IMR-90 (cell line): Measurements from ENCODE around the gene DPP6. TPM values are rescaled to one million over a fixed set of nuclear protein-coding genes. Genes with fewer than 3 reads are reported as not detected.

ENCODE experiments used
- ATAC-seq: fragments of 200-7000 bp; cut with Tn5 transposase; 2 replicates; pipeline ENCODE4 v1.9.1; 2020; ENCODE audit warnings: low read depth, mild to moderate bottlenecking, moderate library complexity
- BruUV-seq: library from RNA; stranded (reverse); fragments of 400-500 nt; replicated peaks from 2 replicates; lab custom pipeline; 2021; lab: Mats Ljungman, UMichigan
- CTCF ChIA-PET: fragments of 300-600 bp; formaldehyde crosslinking; extraction: SDS; loops from one replicate; lab custom pipeline; 2021; ENCODE audit warnings: antibody characterized with exemption; lab: Yijun Ruan, JAX
- POLR2A ChIA-PET: fragments of 300-600 bp; sonication (Branson Sonifier 250); formaldehyde crosslinking; loops from one replicate; lab custom pipeline; 2022; ENCODE audit warnings: antibody characterized with exemption; ENCODE audit not compliant: unreplicated experiment; lab: Charles Lee
- DNase-seq: peaks from one replicate; pipeline ENCODE4 v3.0.0; 2013
- H2AFZ ChIP-seq: replicated peaks from 2 replicates; pipeline ENCODE3; 2013; ENCODE audit warnings: low read length, mild to moderate bottlenecking; ENCODE audit not compliant: poor library complexity
- H2AK5ac ChIP-seq: 2 replicates; pipeline ENCODE4 v1.6.1; 2013; ENCODE audit warnings: low read depth, low read length, inconsistent platforms
- H2AK9ac ChIP-seq: replicated peaks from 2 replicates; pipeline ENCODE3; 2013; ENCODE audit warnings: mild to moderate bottlenecking, low read depth, low read length, moderate library complexity; ENCODE audit not compliant: poor library complexity
- H2BK120ac ChIP-seq: 2 replicates; pipeline ENCODE4 v1.6.1; 2013; ENCODE audit warnings: low read depth, low read length, inconsistent platforms
- H2BK15ac ChIP-seq: 3 replicates; pipeline ENCODE4 v1.6.1; 2013; ENCODE audit warnings: low read depth, low read length, inconsistent platforms
- H2BK20ac ChIP-seq: 2 replicates; pipeline ENCODE4 v1.6.1; 2013; ENCODE audit warnings: low read depth, mild to moderate bottlenecking, inconsistent platforms, low read length, moderate library complexity
- H2BK5ac ChIP-seq: 2 replicates; pipeline ENCODE4 v1.6.1; 2013; ENCODE audit warnings: mild to moderate bottlenecking, low read depth, low read length, inconsistent platforms; ENCODE audit not compliant: poor library complexity, severe bottlenecking
- H3K14ac ChIP-seq: replicated peaks from 2 replicates; pipeline ENCODE4 v1.6.1; 2013; ENCODE audit warnings: low read depth, low read length, inconsistent platforms
- H3K18ac ChIP-seq: 2 replicates; pipeline ENCODE4 v1.6.1; 2013; ENCODE audit warnings: low read depth, low read length, control low read depth
- H3K23ac ChIP-seq: 2 replicates; pipeline ENCODE4 v1.6.1; 2013; ENCODE audit warnings: low read depth, low read length, inconsistent platforms
- H3K27ac ChIP-seq: 2 replicates; pipeline ENCODE4 v1.5.1; 2013; ENCODE audit warnings: mild to moderate bottlenecking, control low read depth, low read length; ENCODE audit not compliant: insufficient read depth
- H3K27me3 ChIP-seq: 2 replicates; pipeline ENCODE4 v1.6.1; 2013; ENCODE audit warnings: low read length; ENCODE audit not compliant: control insufficient read depth, insufficient read depth
- H3K36me3 ChIP-seq: 2 replicates; pipeline ENCODE4 v1.6.1; 2013; ENCODE audit warnings: low read length, mixed read lengths; ENCODE audit not compliant: control insufficient read depth, insufficient read depth
- H3K4ac ChIP-seq: 2 replicates; pipeline ENCODE4 v1.6.1; 2013; ENCODE audit warnings: low read depth, low read length, inconsistent platforms
- H3K4me1 ChIP-seq: 2 replicates; pipeline ENCODE4 v1.6.1; 2013; ENCODE audit warnings: low read length, mixed read lengths; ENCODE audit not compliant: control insufficient read depth, insufficient read depth
- H3K4me2 ChIP-seq: 2 replicates; pipeline ENCODE4 v1.6.1; 2013; ENCODE audit warnings: low read depth, mild to moderate bottlenecking, control low read depth, low read length, moderate library complexity
- H3K4me3 ChIP-seq: 2 replicates; pipeline ENCODE4 v1.5.1; 2013; ENCODE audit warnings: low read depth, mild to moderate bottlenecking, control low read depth, low read length, moderate library complexity; ENCODE audit not compliant: insufficient read depth
- H3K56ac ChIP-seq: 2 replicates; pipeline ENCODE4 v1.6.1; 2013; ENCODE audit warnings: low read length, inconsistent platforms; ENCODE audit not compliant: insufficient read depth; ENCODE audit errors: extremely low read depth
- H3K79me1 ChIP-seq, 2 experiments: 2 replicates each; pipeline ENCODE4 v1.6.1; 2013; ENCODE audit warnings: low read length in 2 of 2, inconsistent platforms in 1 of 2, low read depth in 1 of 2
- H3K9ac ChIP-seq: 2 replicates; pipeline ENCODE4 v1.6.1; 2013; ENCODE audit warnings: low read depth, low read length, control low read depth
- H3K9me1 ChIP-seq: 2 replicates; pipeline ENCODE4 v1.6.1; 2013; ENCODE audit warnings: low read length, inconsistent platforms; ENCODE audit not compliant: insufficient read depth
- H3K9me3 ChIP-seq: 2 replicates; pipeline ENCODE4 v1.6.1; 2013; ENCODE audit warnings: low read length; ENCODE audit not compliant: control insufficient read depth, insufficient read depth
- H4K20me1 ChIP-seq: 2 replicates; pipeline ENCODE4 v1.6.1; 2013; ENCODE audit warnings: low read length, inconsistent platforms; ENCODE audit not compliant: insufficient read depth
- H4K5ac ChIP-seq: 2 replicates; pipeline ENCODE4 v1.6.1; 2013; ENCODE audit warnings: mild to moderate bottlenecking, low read depth, low read length, control low read depth
- H4K8ac ChIP-seq, 2 experiments: 2 replicates each; pipeline ENCODE4 v1.6.1; 2013; ENCODE audit warnings: low read depth in 2 of 2, low read length in 2 of 2, control low read depth in 1 of 2, inconsistent platforms in 1 of 2
- H4K91ac ChIP-seq: 2 replicates; pipeline ENCODE4 v1.6.1; 2013; ENCODE audit warnings: low read depth, low read length, inconsistent platforms; ENCODE audit not compliant: insufficient read depth
- BHLHE40 ChIP-seq: fragments of 150-350 bp; IDR thresholded peaks from 2 replicates; pipeline ENCODE4 v1.6.1; 2016; ENCODE audit warnings: mild to moderate bottlenecking, low read depth, low read length
- CEBPB ChIP-seq: IDR thresholded peaks from 2 replicates; pipeline ENCODE4 v1.6.1; 2012; ENCODE audit warnings: low read depth, low read length, improper control_type of control experiment
- CHD1 ChIP-seq: IDR thresholded peaks from 2 replicates; pipeline ENCODE4 v1.6.1; 2012; ENCODE audit warnings: low read depth, low read length, improper control_type of control experiment
- FOS ChIP-seq: fragments of 150-350 bp; IDR thresholded peaks from 2 replicates; pipeline ENCODE4 v1.6.1; 2016; ENCODE audit warnings: low read depth, low read length
- MAFK ChIP-seq: IDR thresholded peaks from 2 replicates; pipeline ENCODE4 v1.6.1; 2012; ENCODE audit warnings: low read depth, low read length, improper control_type of control experiment
- MXI1 ChIP-seq: IDR thresholded peaks from 2 replicates; pipeline ENCODE4 v1.6.1; 2012; ENCODE audit warnings: low read depth, mild to moderate bottlenecking, low read length, moderate library complexity, borderline replicate concordance
- NFE2L2 ChIP-seq: fragments of 150-350 bp; IDR thresholded peaks from 2 replicates; pipeline ENCODE4 v1.6.1; 2016; ENCODE audit warnings: low read depth, mild to moderate bottlenecking, low read length
- POLR2A ChIP-seq: IDR thresholded peaks from 2 replicates; pipeline ENCODE4 v1.6.1; 2012; ENCODE audit warnings: mild to moderate bottlenecking, low read depth, low read length
- RAD21 ChIP-seq: IDR thresholded peaks from 2 replicates; pipeline ENCODE4 v1.6.1; 2012; ENCODE audit warnings: low read length, improper control_type of control experiment
- RCOR1 ChIP-seq: IDR thresholded peaks from 2 replicates; pipeline ENCODE4 v1.6.1; 2012; ENCODE audit warnings: mild to moderate bottlenecking, low read length, improper control_type of control experiment; ENCODE audit not compliant: insufficient replicate concordance
- RFX5 ChIP-seq: IDR thresholded peaks from 2 replicates; pipeline ENCODE4 v1.8.0; 2012; ENCODE audit warnings: low read depth, mild to moderate bottlenecking, low read length, moderate library complexity
- SMC3 ChIP-seq: fragments of 150-350 bp; IDR thresholded peaks from 2 replicates; pipeline ENCODE4 v1.6.1; 2016; ENCODE audit warnings: low read depth, mild to moderate bottlenecking, antibody characterized with exemption, low read length, moderate library complexity
- WGBS, 2 experiments: methylation state at CpG; one replicate each; pipeline versions ENCODE4 v1.1.5 to v1.1.7; 2013; ENCODE audit warnings: missing lambda C conversion rate in 2 of 2; ENCODE audit not compliant: insufficient read length in 1 of 2; ENCODE audit errors: extremely low coverage in 2 of 2; 5-methylcytosine and 5-hydroxymethylcytosine counted together
- dilution Hi-C: fragments of 300-500 bp; cut with HindIII; formaldehyde crosslinking; loops from one replicate; pipeline ENCODE4 v1.14.3; 2018; ENCODE audit warnings: low sequenced_read_pairs; ENCODE audit not compliant: unreplicated experiment
- in situ Hi-C: fragments of 300-500 bp; cut with MboI; formaldehyde crosslinking; loops from 3 replicates; pipeline ENCODE4 v1.14.3; 2019; ENCODE audit warnings: low sequenced_read_pairs, inconsistent platforms, mixed read lengths
- intact Hi-C: fragments of 100-400 bp; cut with micrococcal nuclease; formaldehyde crosslinking; loops from 2 replicates; pipeline ENCODE4 v1.10.0; 2022
- polyA plus RNA-seq, 3 experiments: library from polyadenylated mRNA; depleted of rRNA; stranded (reverse); fragments of >200 nt; gene quantifications; 2 replicates each; pipeline ENCODE4 v1.2.3, GENCODE V29; 2012; ENCODE audit warnings: low replicate concordance in 1 of 3
- total RNA-seq: library from RNA; depleted of rRNA; stranded (reverse); fragments of >200 nt; gene quantifications from 2 replicates; pipeline ENCODE4 v1.2.3, GENCODE V29; 2012
- TF ChIP-seq, protein P1 (sequence below): fragments of 150-350 bp; IDR thresholded peaks from 2 replicates; pipeline ENCODE4 v1.6.1; 2017; ENCODE audit warnings: mild to moderate bottlenecking, antibody characterized with exemption, low read length, low read depth

The DPP6 gene
- total and polyA plus RNA-seq, 2 of the 4 experiments (the other 2 are of a cell fraction) = not detected

DNA sequence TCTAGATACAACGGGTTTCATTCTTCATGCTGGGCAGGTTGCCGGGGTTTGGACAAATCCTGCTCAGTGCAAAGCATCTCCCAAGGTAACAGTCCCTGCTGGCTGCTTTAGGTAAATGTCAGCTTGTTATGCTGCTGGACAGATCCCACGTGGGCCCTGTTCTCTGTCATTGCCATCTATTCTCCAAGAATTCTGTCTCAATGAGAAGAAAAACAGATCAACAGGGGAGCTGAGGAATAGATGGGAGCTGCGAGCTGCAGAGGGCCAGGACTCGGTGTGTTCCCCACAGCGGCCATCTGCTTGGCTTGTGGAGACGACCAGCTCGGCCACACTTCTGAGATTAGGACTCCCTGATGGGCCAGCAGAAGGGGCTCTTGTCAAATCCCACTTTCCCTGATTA, 235.2 kb downstream of the DPP6 start:
- no peak for ATAC-seq
- no peaks in the 10 kb centered on the region for H3K27me3 ChIP-seq
- no TSS peak for BruUV-seq
- H4K91ac ChIP-seq = no peak overlapping the region
- no peaks in the 10 kb centered on the region for H4K20me1 ChIP-seq
- ChIA-PET POLR2A (no interaction called here), CTCF (no interaction called here)
- H3K9me1 ChIP-seq = no peaks in the 10 kb centered on the region
- peaks cover 44% of the 10 kb centered on the region for H3K9me3 ChIP-seq
- in situ Hi-C loops = no loop called here
- no peak overlapping the region for H3K9ac ChIP-seq
- dilution Hi-C loops = no loop called here
- no peak overlapping the region for H4K5ac ChIP-seq
- H3K4me3 ChIP-seq = no peak overlapping the region
- no peak overlapping the region for H2BK5ac ChIP-seq
- no peaks in the 10 kb centered on the region for H3K79me1 ChIP-seq
- H3K4me2 ChIP-seq = no peak overlapping the region
- H3K23ac ChIP-seq = no peak overlapping the region
- TF ChIP-seq RAD21 = no peak
- no peak for TF ChIP-seq RCOR1
- no peak for TF ChIP-seq CEBPB
- TF ChIP-seq MXI1 = no peak
- TF ChIP-seq, protein P1, sequence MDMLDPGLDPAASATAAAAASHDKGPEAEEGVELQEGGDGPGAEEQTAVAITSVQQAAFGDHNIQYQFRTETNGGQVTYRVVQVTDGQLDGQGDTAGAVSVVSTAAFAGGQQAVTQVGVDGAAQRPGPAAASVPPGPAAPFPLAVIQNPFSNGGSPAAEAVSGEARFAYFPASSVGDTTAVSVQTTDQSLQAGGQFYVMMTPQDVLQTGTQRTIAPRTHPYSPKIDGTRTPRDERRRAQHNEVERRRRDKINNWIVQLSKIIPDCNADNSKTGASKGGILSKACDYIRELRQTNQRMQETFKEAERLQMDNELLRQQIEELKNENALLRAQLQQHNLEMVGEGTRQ = no peak
- no peak for TF ChIP-seq MAFK
- no peak for TF ChIP-seq FOS
- no peak for TF ChIP-seq POLR2A
- no peak for TF ChIP-seq BHLHE40
- TF ChIP-seq NFE2L2 = no peak
- TF ChIP-seq SMC3 = no peak
- no peak for TF ChIP-seq CHD1
- no peak for TF ChIP-seq RFX5
- H2BK15ac ChIP-seq = no peak overlapping the region
- intact Hi-C loops = no loop called here
- no peak overlapping the region for H3K27ac ChIP-seq
- no peak overlapping the region for H2AFZ ChIP-seq
- no peaks in the 10 kb centered on the region for H3K36me3 ChIP-seq
- DNase-seq = no peak
- no peak overlapping the region for H3K14ac ChIP-seq
- no peak overlapping the region for H4K8ac ChIP-seq
- no peak overlapping the region for H2AK9ac ChIP-seq
- H2AK5ac ChIP-seq = no peak overlapping the region
- no peak overlapping the region for H2BK120ac ChIP-seq
- no peak overlapping the region for H3K56ac ChIP-seq
- H3K18ac ChIP-seq = no peak overlapping the region
- 20% methylated on average over 1 of the region's 8 CpGs; no CpG with 5 or more reads in 1 of the 2 experiments for WGBS, 2 experiments
- H2BK20ac ChIP-seq = no peak overlapping the region
- H3K4ac ChIP-seq = no peak overlapping the region
- no peaks in the 10 kb centered on the region for H3K4me1 ChIP-seq
